K562 (cell line): ENCODE data around the gene MALAT1. TPM values are rescaled to one million over a fixed set of nuclear protein-coding genes. Genes with fewer than 3 reads are reported as not detected.

Experiments used
- BCOR ChIP-seq: fragments of 450-650 bp; IDR thresholded peaks from 2 replicates; pipeline ENCODE4 v1.6.1; 2016
- CEBPG ChIP-seq, 3 experiments: fragments of 200-800 bp in 1 of 3; sonication (Bioruptor generic) in 1 of 3; sonication (generic) in 1 of 3; formaldehyde crosslinking in 1 of 3; IDR thresholded peaks in 2 of 3; conservative IDR thresholded peaks in 1 of 3; 2 replicates each; pipeline versions ENCODE4 v1.6.1 to v1.8.0; 2016 to 2022; ENCODE audit warnings: missing compliant biosample characterization in 2 of 3, missing genetic modification characterization in 2 of 3, mild to moderate bottlenecking in 1 of 3, missing genetic modification reagents in 1 of 3
- CTCFL ChIP-seq: IDR thresholded peaks from 2 replicates; pipeline ENCODE4 v1.6.1; 2011; ENCODE audit warnings: borderline replicate concordance, low read depth, mild to moderate bottlenecking, moderate library complexity, low read length; ENCODE audit not compliant: insufficient read depth, poor library complexity, severe bottlenecking
- HMGN3 ChIP-seq: IDR thresholded peaks from 2 replicates; pipeline ENCODE4 v1.6.1; 2011; ENCODE audit warnings: borderline replicate concordance, low read depth, mild to moderate bottlenecking, mixed read lengths, low read length; ENCODE audit not compliant: insufficient read length; ENCODE audit errors: extremely low read depth
- KAT8 ChIP-seq: fragments of 450-650 bp; IDR thresholded peaks from 2 replicates; pipeline ENCODE4 v1.6.1; 2016; ENCODE audit warnings: low read depth, mild to moderate bottlenecking
- KLF6 ChIP-seq: fragments of 250-450 bp; sonication (Bioruptor Pico); IDR thresholded peaks from 2 replicates; pipeline ENCODE4 v1.4.0; 2020; ENCODE audit warnings: mild to moderate bottlenecking, moderate library complexity, borderline replicate concordance
- MIER1 ChIP-seq: fragments of 450-650 bp; IDR thresholded peaks from 2 replicates; pipeline ENCODE4 v1.6.1; 2016; ENCODE audit warnings: antibody characterized with exemption, mild to moderate bottlenecking, low read depth
- PCBP1 ChIP-seq: fragments of 200-400 bp; formaldehyde crosslinking; IDR thresholded peaks from 2 replicates; pipeline ENCODE4 v1.6.1; 2018; ENCODE audit warnings: mild to moderate bottlenecking, low read depth, low read length; ENCODE audit not compliant: poor library complexity, severe bottlenecking
- RAD21 ChIP-seq, 2 experiments: fragments of 250-450 bp in 1 of 2; fragments of 450-650 bp in 1 of 2; sonication (Bioruptor Pico) in 1 of 2; formaldehyde crosslinking in 1 of 2; IDR thresholded peaks in 1 of 2; conservative IDR thresholded peaks in 1 of 2; 2 replicates each; pipeline versions ENCODE4 v1.4.0 to v1.8.0; 2020 to 2022; ENCODE audit warnings: mild to moderate bottlenecking in 2 of 2, moderate library complexity in 1 of 2
- RBFOX2 ChIP-seq: fragments of 200-400 bp; formaldehyde crosslinking; IDR thresholded peaks from 2 replicates; pipeline ENCODE4 v1.6.1; 2017; ENCODE audit warnings: low read depth, mild to moderate bottlenecking, low read length, moderate library complexity
- SREBF1 ChIP-seq: fragments of 150-350 bp; IDR thresholded peaks from 2 replicates; pipeline ENCODE4 v1.6.1; 2014; ENCODE audit warnings: antibody characterized with exemption, low read depth, low read length, borderline replicate concordance
- STAT6 ChIP-seq: sonication (generic); formaldehyde crosslinking; IDR thresholded peaks from 2 replicates; pipeline ENCODE4 v1.8.1; 2023; ENCODE audit warnings: mild to moderate bottlenecking, missing genetic modification reagents
- SUPT5H ChIP-seq: fragments of 450-650 bp; IDR thresholded peaks from 2 replicates; pipeline ENCODE4 v1.6.1; 2016
- TEAD2 ChIP-seq: fragments of 450-650 bp; IDR thresholded peaks from 2 replicates; pipeline ENCODE4 v1.6.1; 2016; ENCODE audit warnings: missing genetic modification characterization, control low read depth, missing compliant biosample characterization
- TSHZ1 ChIP-seq: fragments of 250-450 bp; sonication (Bioruptor Pico); IDR thresholded peaks from 2 replicates; pipeline ENCODE4 v1.4.0; 2020; ENCODE audit warnings: mild to moderate bottlenecking, moderate library complexity
- U2AF1 ChIP-seq: fragments of 200-400 bp; formaldehyde crosslinking; optimal IDR thresholded peaks from 2 replicates; pipeline ENCODE3; 2017; ENCODE audit warnings: mild to moderate bottlenecking, low read depth, low read length, moderate library complexity
- ZNF146 ChIP-seq: IDR thresholded peaks from one replicate; pipeline ENCODE4 v1.6.1; 2018; ENCODE audit warnings: missing compliant biosample characterization; ENCODE audit not compliant: unreplicated experiment
- ZNF224 ChIP-seq: sonication (generic); formaldehyde crosslinking; IDR thresholded peaks from 2 replicates; pipeline ENCODE4 v1.8.0; 2022; ENCODE audit warnings: mild to moderate bottlenecking, missing genetic modification reagents
- polyA plus RNA-seq, 8 experiments: library from polyadenylated mRNA; depleted of rRNA in 4 of 8; stranded (reverse) in 5 of 8; unstranded in 3 of 8; fragments of >200 nt; fragmentation: Nextera tagmentation in 2 of 8; fragmentation: Illumina TruSeq in 1 of 8; extraction: Ambion mirVana in 2 of 8; extraction: Trizol in 1 of 8; gene quantifications; 2 replicates each; pipeline versions ENCODE4 v1.2.1 to v1.2.3, GENCODE V29; 2011 to 2014; ENCODE audit warnings: inconsistent platforms in 1 of 8, missing spikeins in 1 of 8
- total RNA-seq, 7 experiments: library from RNA; depleted of rRNA in 6 of 7; stranded (reverse); fragments of >200 nt in 6 of 7; fragmentation: Illumina TruSeq in 2 of 7; extraction: Trizol in 2 of 7; gene quantifications; 2 replicates each; pipeline versions ENCODE4 v1.2.1 to v1.2.3, GENCODE V29; 2011 to 2021; ENCODE audit warnings: low replicate concordance in 1 of 7

MALAT1 gene
- total and polyA plus RNA-seq, 9 of the 15 experiments (the other 6 are each of a cell fraction or from before 2014, with no cell fraction given): 363 to 8,715 (median 2,351) TPM

- TF ChIP-seq CEBPG (CRISPR knock-in tag; IDR thresholded peaks at IDR 0.05): no peak
- no peak for TF ChIP-seq CEBPG (tag; conservative IDR thresholded peaks at IDR 0.05 in 1 of 2, IDR thresholded peaks at IDR 0.05 in 1 of 2)
- no peak for TF ChIP-seq CTCFL
- TF ChIP-seq STAT6: peak; percentile 22; the same call in 1 of the 2 replicates
- TF ChIP-seq KAT8: no peak
- TF ChIP-seq U2AF1: peak; percentile 14
- TF ChIP-seq TSHZ1: no peak
- no peak for TF ChIP-seq MIER1
- no peak for TF ChIP-seq SREBF1
- TF ChIP-seq HMGN3: no peak
- peak; percentile 83 for TF ChIP-seq SUPT5H
- TF ChIP-seq TEAD2 (tag): no peak
- TF ChIP-seq RAD21 (CRISPR knock-in tag; conservative IDR thresholded peaks at IDR 0.05 in 1 of 2, IDR thresholded peaks at IDR 0.05 in 1 of 2): peak in 1 of 2 experiments; percentile 15; a peak in 1 of 4 replicates
- TF ChIP-seq ZNF146 (CRISPR knock-in tag): no peak
- no peak for TF ChIP-seq ZNF224 (CRISPR knock-in tag)
- TF ChIP-seq RBFOX2: peak; percentile 68
- no peak for TF ChIP-seq KLF6 (CRISPR knock-in tag)
- no peak for TF ChIP-seq BCOR
- no peak for TF ChIP-seq PCBP1
Measured at GRCh38 chr11:65505466-65506289, 6.8 kb downstream of the MALAT1 start (continued).
